ENCODE measurements around the gene WSCD1.

Gene WSCD1

DNA sequence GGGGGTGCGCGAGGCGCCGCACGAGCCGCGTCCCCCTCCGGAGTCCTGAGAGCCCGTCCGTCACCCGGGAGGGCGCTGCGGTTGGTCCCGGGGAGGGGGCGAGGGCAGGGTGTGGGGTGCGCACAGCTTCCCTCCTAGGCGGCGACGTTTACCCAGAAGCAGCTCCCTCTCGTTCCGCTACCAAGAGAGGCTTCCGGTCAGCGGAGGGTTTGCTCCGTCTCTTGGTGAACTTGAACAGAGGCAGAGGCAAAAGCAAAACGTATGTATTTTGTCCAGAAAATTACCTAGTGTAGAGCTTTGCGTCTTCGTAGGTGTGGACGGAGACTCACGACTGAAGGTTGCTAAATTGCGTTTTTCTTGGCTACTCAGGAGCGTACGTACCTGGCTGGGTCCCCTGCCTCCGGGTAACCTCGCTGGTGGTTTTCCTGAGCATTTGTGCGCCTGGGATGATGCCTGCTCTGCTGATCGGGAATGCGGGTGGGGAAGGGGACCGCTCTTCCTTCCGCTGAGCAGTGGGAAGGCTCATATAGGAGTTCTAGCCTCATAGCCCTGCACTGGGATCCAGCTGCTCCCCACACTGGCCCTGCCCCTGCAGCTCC, 833 bp downstream of the WSCD1 start:
- Histone ChIP-seq H3K79me2 (ENCODE audit: low read length) (no peaks in the 10 kb centered on the region), H3K27me3 (ENCODE audit: low read depth, low read length) (no peaks in the 10 kb centered on the region), H3K36me3 (replicated peaks; ENCODE audit: low read depth, low read length) (no peaks in the 10 kb centered on the region), H3K27ac (ENCODE audit: low read length) (no peak overlapping the region), H2AFZ (ENCODE audit: low read depth, low read length) (no peak overlapping the region), H3K9me3 (ENCODE audit: insufficient read depth, low read length) (no peaks in the 10 kb centered on the region), H3K4me1 (ENCODE audit: low read length) (no peaks in the 10 kb centered on the region), H3K4me3 (ENCODE audit: low read length) (no peak overlapping the region), H3K4me2 (ENCODE audit: low read length) (no peak overlapping the region), H4K20me1 (ENCODE audit: insufficient read depth, low read length) (no peaks in the 10 kb centered on the region), H3K9ac (ENCODE audit: low read length) (no peak overlapping the region)
- no peak for TF ChIP-seq EZH2phosphoT487 (IDR thresholded peaks at IDR 0.05; ENCODE audit: low read depth)
- TF ChIP-seq, protein P1, sequence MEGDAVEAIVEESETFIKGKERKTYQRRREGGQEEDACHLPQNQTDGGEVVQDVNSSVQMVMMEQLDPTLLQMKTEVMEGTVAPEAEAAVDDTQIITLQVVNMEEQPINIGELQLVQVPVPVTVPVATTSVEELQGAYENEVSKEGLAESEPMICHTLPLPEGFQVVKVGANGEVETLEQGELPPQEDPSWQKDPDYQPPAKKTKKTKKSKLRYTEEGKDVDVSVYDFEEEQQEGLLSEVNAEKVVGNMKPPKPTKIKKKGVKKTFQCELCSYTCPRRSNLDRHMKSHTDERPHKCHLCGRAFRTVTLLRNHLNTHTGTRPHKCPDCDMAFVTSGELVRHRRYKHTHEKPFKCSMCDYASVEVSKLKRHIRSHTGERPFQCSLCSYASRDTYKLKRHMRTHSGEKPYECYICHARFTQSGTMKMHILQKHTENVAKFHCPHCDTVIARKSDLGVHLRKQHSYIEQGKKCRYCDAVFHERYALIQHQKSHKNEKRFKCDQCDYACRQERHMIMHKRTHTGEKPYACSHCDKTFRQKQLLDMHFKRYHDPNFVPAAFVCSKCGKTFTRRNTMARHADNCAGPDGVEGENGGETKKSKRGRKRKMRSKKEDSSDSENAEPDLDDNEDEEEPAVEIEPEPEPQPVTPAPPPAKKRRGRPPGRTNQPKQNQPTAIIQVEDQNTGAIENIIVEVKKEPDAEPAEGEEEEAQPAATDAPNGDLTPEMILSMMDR (IDR thresholded peaks at IDR 0.05; ENCODE audit: low read depth, low read length), result no peak

DNA sequence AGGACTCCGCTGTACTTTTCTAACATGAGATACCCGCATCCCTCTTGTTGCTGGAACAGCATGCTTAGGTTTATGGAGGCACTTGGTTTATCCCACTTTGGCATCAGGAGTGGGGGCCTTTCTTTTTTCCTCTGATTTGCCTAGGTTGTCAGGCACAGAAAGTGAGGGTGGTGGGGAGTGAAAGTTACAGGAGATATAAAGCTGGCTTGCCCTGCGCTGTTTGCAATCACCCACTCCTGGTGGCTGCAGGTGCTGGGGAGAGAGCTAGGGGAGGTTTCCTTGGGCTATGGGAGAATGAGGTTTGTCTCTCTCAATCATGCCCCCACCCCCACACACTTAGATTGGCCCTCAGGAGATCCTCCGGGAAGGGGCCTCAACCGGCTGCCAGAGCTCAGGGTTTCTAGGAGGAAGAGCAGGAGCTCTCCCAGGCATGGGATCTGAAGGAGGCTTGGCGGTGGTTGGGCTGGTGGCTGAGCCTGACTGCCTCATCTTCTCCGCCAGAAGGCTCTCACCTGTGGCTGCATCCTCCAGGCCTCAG, 1.4 kb downstream of the WSCD1 start:
- Histone ChIP-seq H3K4me2 (ENCODE audit: low read length) (no peak overlapping the region), H3K27me3 (ENCODE audit: low read depth, low read length) (no peaks in the 10 kb centered on the region), H2AFZ (ENCODE audit: low read depth, low read length) (no peak overlapping the region), H3K27ac (ENCODE audit: low read length) (no peak overlapping the region), H3K79me2 (ENCODE audit: low read length) (no peaks in the 10 kb centered on the region), H3K9ac (ENCODE audit: low read length) (no peak overlapping the region), H3K4me3 (ENCODE audit: low read length) (no peak overlapping the region), H4K20me1 (ENCODE audit: insufficient read depth, low read length) (no peaks in the 10 kb centered on the region), H3K36me3 (replicated peaks; ENCODE audit: low read depth, low read length) (no peaks in the 10 kb centered on the region), H3K9me3 (ENCODE audit: insufficient read depth, low read length) (no peaks in the 10 kb centered on the region), H3K4me1 (ENCODE audit: low read length) (no peaks in the 10 kb centered on the region)
- TF ChIP-seq EZH2phosphoT487 (IDR thresholded peaks at IDR 0.05; ENCODE audit: low read depth), result no peak
- TF ChIP-seq, protein P1 (IDR thresholded peaks at IDR 0.05; ENCODE audit: low read depth, low read length), result no peak

DNA sequence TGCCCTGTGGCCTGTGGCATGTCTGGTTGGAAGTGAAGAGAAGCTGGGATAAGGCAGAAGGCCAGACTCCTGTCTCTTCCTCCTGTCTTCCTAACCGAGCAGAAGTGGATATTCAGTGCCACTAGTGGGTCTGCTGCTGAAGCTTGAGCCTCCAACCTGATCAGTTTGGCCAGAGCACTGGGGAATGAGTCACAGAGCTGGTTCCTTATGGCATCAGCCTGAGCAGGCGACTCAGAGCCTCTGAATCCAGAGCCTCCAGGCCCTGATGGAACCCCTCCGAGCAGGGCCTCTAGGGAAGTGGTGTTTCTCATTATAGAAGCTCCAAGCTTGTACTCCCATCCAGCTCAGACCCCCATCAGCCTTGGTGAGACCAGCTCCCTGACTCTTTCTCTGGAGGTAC, 2.0 kb downstream of the WSCD1 start:
- H3K9ac ChIP-seq (ENCODE audit: low read length), result no peak overlapping the region
- no peaks in the 10 kb centered on the region for H3K4me1 ChIP-seq (ENCODE audit: low read length)
- no peaks in the 10 kb centered on the region for H3K27me3 ChIP-seq (ENCODE audit: low read depth, low read length)
- no peak overlapping the region for H3K4me3 ChIP-seq (ENCODE audit: low read length)
- no peaks in the 10 kb centered on the region for H4K20me1 ChIP-seq (ENCODE audit: insufficient read depth, low read length)
- H2AFZ ChIP-seq (ENCODE audit: low read depth, low read length), result no peak overlapping the region
- no peaks in the 10 kb centered on the region for H3K9me3 ChIP-seq (ENCODE audit: insufficient read depth, low read length)
- no peaks in the 10 kb centered on the region for H3K79me2 ChIP-seq (ENCODE audit: low read length)
- H3K36me3 ChIP-seq (replicated peaks; ENCODE audit: low read depth, low read length), result no peaks in the 10 kb centered on the region
- no peak overlapping the region for H3K27ac ChIP-seq (ENCODE audit: low read length)
- H3K4me2 ChIP-seq (ENCODE audit: low read length), result no peak overlapping the region
- TF ChIP-seq, protein P1 (IDR thresholded peaks at IDR 0.05; ENCODE audit: low read depth, low read length), result no peak
- TF ChIP-seq EZH2phosphoT487 (IDR thresholded peaks at IDR 0.05; ENCODE audit: low read depth), result no peak

DNA sequence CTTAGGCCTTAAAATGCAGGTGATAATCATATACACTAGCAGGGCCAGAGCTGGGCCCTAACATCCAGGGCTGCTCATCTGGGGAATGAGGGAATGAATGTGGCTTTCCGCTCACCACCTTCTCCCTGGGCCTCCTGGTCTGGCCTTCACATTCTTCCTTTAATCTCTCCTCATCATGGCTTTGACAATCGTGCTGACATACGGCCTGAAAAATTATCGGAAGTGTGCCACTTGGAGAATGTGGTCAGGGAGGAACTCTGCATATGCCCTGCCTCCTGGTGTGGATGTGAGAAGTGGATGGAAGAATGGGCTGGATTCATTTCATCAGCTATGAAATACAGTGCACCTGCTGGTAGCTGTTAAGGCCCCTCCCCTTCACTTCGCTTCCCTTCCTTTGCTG, 2.4 kb downstream of the WSCD1 start:
- H3K9ac ChIP-seq (ENCODE audit: low read length), result no peak overlapping the region
- H3K4me3 ChIP-seq (ENCODE audit: low read length), result no peak overlapping the region
- no peak overlapping the region for H3K27ac ChIP-seq (ENCODE audit: low read length)
- H3K79me2 ChIP-seq (ENCODE audit: low read length), result no peaks in the 10 kb centered on the region
- no peak overlapping the region for H2AFZ ChIP-seq (ENCODE audit: low read depth, low read length)
- no peak overlapping the region for H3K4me2 ChIP-seq (ENCODE audit: low read length)
- no peaks in the 10 kb centered on the region for H3K9me3 ChIP-seq (ENCODE audit: insufficient read depth, low read length)
- TF ChIP-seq, protein P1 (IDR thresholded peaks at IDR 0.05; ENCODE audit: low read depth, low read length), result no peak
- no peak for TF ChIP-seq EZH2phosphoT487 (IDR thresholded peaks at IDR 0.05; ENCODE audit: low read depth)
- no peaks in the 10 kb centered on the region for H3K36me3 ChIP-seq (replicated peaks; ENCODE audit: low read depth, low read length)
- H4K20me1 ChIP-seq (ENCODE audit: insufficient read depth, low read length), result no peaks in the 10 kb centered on the region
- H3K4me1 ChIP-seq (ENCODE audit: low read length), result no peaks in the 10 kb centered on the region
- no peaks in the 10 kb centered on the region for H3K27me3 ChIP-seq (ENCODE audit: low read depth, low read length)
